ENCODE results near the gene MAJIN.

Gene MAJIN

DNA sequence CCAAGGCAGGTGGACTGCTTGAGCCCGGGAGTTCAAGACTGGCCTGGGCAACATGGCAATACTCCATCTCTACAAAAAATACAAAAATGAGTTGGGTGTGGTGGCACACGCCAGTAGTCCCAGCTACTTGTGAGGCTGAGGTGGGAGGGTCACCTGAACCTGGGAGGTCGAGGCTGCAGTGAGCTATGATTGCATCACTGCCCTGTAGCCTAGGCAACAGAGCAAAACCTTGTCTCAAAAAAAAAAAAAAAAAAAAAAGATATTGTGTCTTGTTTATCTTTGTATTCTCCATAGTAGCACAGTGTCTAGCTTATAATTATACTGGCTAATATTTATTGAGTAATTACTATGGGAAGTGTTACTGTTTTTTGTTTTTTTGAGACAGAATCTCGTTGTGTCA lies 20.4 kb downstream of the MAJIN start:
- H3K36me3 ChIP-seq (ENCODE audit: control insufficient read depth, insufficient read depth, low read length), result no peaks in the 10 kb centered on the region
- H3K27me3 ChIP-seq (replicated peaks; ENCODE audit: control insufficient read depth, insufficient read depth, low read length), result no peaks in the 10 kb centered on the region
- DNase-seq (ENCODE audit: extremely low read depth, insufficient read length), result no peak
- TF ChIP-seq, protein P1, sequence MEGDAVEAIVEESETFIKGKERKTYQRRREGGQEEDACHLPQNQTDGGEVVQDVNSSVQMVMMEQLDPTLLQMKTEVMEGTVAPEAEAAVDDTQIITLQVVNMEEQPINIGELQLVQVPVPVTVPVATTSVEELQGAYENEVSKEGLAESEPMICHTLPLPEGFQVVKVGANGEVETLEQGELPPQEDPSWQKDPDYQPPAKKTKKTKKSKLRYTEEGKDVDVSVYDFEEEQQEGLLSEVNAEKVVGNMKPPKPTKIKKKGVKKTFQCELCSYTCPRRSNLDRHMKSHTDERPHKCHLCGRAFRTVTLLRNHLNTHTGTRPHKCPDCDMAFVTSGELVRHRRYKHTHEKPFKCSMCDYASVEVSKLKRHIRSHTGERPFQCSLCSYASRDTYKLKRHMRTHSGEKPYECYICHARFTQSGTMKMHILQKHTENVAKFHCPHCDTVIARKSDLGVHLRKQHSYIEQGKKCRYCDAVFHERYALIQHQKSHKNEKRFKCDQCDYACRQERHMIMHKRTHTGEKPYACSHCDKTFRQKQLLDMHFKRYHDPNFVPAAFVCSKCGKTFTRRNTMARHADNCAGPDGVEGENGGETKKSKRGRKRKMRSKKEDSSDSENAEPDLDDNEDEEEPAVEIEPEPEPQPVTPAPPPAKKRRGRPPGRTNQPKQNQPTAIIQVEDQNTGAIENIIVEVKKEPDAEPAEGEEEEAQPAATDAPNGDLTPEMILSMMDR (IDR thresholded peaks at IDR 0.05; ENCODE audit: insufficient read depth, low read length, poor library complexity, severe bottlenecking), result no peak
- H3K4me3 ChIP-seq (replicated peaks; ENCODE audit: low read depth, low read length), result no peak overlapping the region

DNA sequence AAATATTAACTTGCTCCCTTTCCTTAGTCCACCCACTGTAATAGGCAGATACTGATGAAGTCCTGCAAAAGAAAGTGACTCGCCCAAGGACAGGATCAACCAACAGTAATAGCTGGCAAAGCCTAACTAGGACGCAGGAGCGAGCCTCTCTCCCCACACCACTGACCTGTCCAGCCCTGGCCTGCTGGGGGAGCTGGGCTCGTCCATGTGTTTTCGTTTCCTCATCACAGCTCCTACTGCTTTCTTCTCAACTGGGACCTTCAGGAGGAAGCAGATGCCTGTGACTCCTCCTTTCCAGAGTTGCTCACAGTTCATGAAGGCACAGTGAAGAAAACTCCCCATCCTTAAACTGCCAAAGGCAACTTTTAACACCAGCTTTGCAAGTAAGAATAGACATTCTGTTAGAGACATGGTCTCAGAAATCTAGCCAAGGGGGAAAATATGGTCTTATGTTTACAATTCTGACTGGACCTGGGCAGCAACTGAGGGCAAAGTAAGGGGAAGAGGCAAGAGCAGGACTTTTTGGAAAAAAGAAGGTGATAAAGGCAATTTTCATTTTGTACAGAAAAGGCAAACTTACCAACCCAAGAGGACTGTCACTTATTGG lies 24.6 kb downstream of the MAJIN start:
- TF ChIP-seq, protein P1 (IDR thresholded peaks at IDR 0.05; ENCODE audit: insufficient read depth, low read length, poor library complexity, severe bottlenecking), result no peak
- no peak for DNase-seq (ENCODE audit: extremely low read depth, insufficient read length)
- H3K27me3 ChIP-seq (replicated peaks; ENCODE audit: control insufficient read depth, insufficient read depth, low read length), result no peaks in the 10 kb centered on the region
- no peaks in the 10 kb centered on the region for H3K36me3 ChIP-seq (ENCODE audit: control insufficient read depth, insufficient read depth, low read length)
- H3K4me3 ChIP-seq (replicated peaks; ENCODE audit: low read depth, low read length), result no peak overlapping the region

DNA sequence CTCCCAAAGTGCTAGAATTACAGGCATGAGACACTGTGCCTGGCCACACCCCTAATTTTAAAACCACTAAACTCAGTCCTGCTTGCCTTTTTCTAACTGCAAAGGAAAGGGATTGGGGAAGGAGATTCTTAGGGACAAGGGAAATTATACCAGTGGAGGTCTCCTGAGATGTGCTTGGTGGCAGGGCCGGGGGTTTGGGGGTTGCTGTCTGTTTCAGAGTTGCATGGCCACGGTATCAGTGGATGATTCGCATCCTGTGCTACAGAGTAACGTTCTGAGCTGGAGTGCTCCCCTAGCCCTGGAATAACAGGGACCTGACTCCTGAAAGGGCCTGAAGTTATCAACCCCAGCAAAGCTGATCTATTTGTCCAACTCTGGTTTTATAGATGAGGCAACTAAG lies 35.4 kb downstream of the MAJIN start:
- no peak for DNase-seq (ENCODE audit: extremely low read depth, insufficient read length)
- Histone ChIP-seq H3K27me3 (replicated peaks; ENCODE audit: control insufficient read depth, insufficient read depth, low read length) (no peaks in the 10 kb centered on the region; the same call in 1 of the 2 replicates), H3K4me3 (replicated peaks; ENCODE audit: low read depth, low read length) (no peak overlapping the region), H3K36me3 (ENCODE audit: control insufficient read depth, insufficient read depth, low read length) (peaks cover 8% of the 10 kb centered on the region)
- TF ChIP-seq, protein P1 (IDR thresholded peaks at IDR 0.05; ENCODE audit: insufficient read depth, low read length, poor library complexity, severe bottlenecking), result no peak

DNA sequence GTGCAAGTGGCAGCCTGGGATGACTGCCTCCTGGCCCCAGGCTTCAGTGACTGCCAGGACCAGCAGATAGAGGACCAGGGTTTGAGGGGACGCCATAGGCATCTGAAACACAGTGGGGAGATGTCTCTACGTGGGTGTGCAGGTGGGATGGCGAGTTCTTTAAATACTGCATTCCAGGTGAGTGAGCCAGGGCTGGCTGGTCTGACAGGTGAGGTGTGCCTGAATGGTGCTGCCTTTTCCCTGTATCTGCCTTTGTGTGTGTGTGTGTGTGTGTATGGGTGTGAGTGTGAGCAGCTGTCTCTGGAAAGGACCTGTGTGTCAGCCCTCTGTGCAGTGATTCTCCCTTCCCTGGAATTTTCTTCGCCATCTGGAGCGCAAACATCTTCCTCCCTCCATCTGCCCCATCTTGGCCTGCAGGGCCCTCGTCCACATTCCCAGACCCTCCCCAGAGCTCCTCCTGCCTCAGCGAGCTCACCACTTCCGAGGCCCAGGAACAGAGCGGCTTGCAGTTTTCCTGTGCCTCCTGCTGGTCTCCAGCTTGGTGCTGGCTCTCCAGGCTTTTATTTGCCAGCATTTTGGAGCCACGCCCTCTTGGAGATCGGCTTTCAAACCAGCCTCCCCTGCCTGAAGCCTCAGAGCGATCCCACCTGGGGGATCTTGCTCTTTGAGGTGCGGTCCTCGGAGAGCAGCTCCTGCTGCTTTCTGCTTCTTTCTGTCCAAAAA lies 36.4 kb downstream of the MAJIN start, which contains the start of gene GPHA2:
Gene GPHA2, minus strand, starts transcription at position 535 of the 723 bp plus-strand sequence. Its CDS starts 433 bp downstream, at position 102.
- DNase-seq (ENCODE audit: extremely low read depth, insufficient read length), result no peak
- Histone ChIP-seq H3K4me3 (replicated peaks; ENCODE audit: low read depth, low read length) (no peak within 1 kb of the TSS), H3K27me3 (replicated peaks; ENCODE audit: control insufficient read depth, insufficient read depth, low read length) (no peaks in the 10 kb centered on the region), H3K36me3 (ENCODE audit: control insufficient read depth, insufficient read depth, low read length) (peaks cover 13% of the 10 kb centered on the region)
- TF ChIP-seq, protein P1 (IDR thresholded peaks at IDR 0.05; ENCODE audit: insufficient read depth, low read length, poor library complexity, severe bottlenecking), result no peak

DNA sequence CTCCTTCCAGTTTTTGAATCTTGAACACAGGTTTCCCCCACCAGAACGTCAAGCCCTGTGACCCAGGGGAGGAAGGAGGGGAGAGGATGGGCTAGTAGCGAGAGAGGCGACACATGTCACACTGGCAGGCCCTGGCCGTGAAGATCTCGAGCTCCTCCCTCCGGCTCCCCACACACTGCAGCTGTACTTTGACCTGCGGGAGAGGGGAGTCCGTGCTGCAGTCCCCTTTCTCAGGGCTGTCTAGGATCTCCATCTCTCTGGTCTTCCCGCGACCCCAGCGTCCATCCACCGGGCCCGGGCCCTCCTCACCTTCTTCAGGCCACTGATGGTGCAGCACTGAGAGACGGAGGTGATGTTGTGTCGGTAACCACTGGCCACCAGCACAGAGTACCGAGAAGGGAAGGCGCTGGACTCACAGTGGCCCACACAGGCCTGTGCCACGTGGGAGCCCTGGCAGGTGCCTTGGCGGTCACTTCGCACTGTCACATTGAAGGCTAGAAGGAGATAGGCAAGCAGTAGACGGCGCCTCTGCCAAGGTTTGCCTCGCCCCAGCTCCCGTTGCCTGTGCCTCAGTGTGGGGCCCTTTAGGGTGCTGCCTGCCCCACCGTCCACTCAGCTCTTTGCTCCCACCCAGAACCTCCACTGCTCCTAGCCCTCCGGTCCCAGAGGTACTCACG lies 37.1 kb downstream of the MAJIN start:
- DNase-seq (ENCODE audit: extremely low read depth, insufficient read length), result no peak
- TF ChIP-seq, protein P1 (IDR thresholded peaks at IDR 0.05; ENCODE audit: insufficient read depth, low read length, poor library complexity, severe bottlenecking), result no peak
- no peaks in the 10 kb centered on the region for H3K27me3 ChIP-seq (replicated peaks; ENCODE audit: control insufficient read depth, insufficient read depth, low read length)
- H3K36me3 ChIP-seq (ENCODE audit: control insufficient read depth, insufficient read depth, low read length), result peaks cover 18% of the 10 kb centered on the region
- H3K4me3 ChIP-seq (replicated peaks; ENCODE audit: low read depth, low read length), result no peak overlapping the region

Measured in GM06990 (cell line).